Loucy (cell line): ENCODE data around the gene PCLO.
"Not testable (repeated sequence)": the region's sequence is repeated elsewhere in the genome, so short reads cannot be mapped to it uniquely, and the experiment has no call there.

Experiments used
- H2AFZ ChIP-seq: fragments of 200-600 bp; sonication (generic); 2 replicates; pipeline ENCODE4 v1.6.0; 2016; ENCODE audit warnings: antibody characterized with exemption, mild to moderate bottlenecking, low read length, moderate library complexity
- H3F3A ChIP-seq: fragments of 200-600 bp; 2 replicates; pipeline ENCODE4 v1.6.0; 2016; ENCODE audit warnings: antibody characterized with exemption, low read depth, mild to moderate bottlenecking
- H3K27me3 ChIP-seq: fragments of 200-600 bp; sonication (generic); 2 replicates; pipeline ENCODE4 v1.6.1; 2014; ENCODE audit warnings: low read length, mild to moderate bottlenecking; ENCODE audit not compliant: insufficient read depth, poor library complexity, severe bottlenecking
- H3K36me3 ChIP-seq: fragments of 200-600 bp; sonication (generic); 2 replicates; pipeline ENCODE4 v1.6.1; 2016; ENCODE audit warnings: low read length; ENCODE audit not compliant: insufficient read depth
- H3K4me1 ChIP-seq: fragments of 200-600 bp; sonication (generic); 2 replicates; pipeline ENCODE4 v1.5.1; 2014; ENCODE audit warnings: low read length, mild to moderate bottlenecking; ENCODE audit not compliant: insufficient read depth, poor library complexity, severe bottlenecking
- H3K4me2 ChIP-seq: fragments of 200-600 bp; sonication (generic); 2 replicates; pipeline ENCODE4 v1.6.0; 2014; ENCODE audit warnings: antibody characterized with exemption, low read length, low read depth, mild to moderate bottlenecking; ENCODE audit not compliant: poor library complexity, severe bottlenecking
- H3K4me3 ChIP-seq: fragments of 200-600 bp; sonication (generic); 2 replicates; pipeline ENCODE4 v1.5.1; 2014; ENCODE audit warnings: low read length, mild to moderate bottlenecking, mixed read lengths; ENCODE audit not compliant: poor library complexity, severe bottlenecking
- H3K79me2 ChIP-seq: fragments of 200-600 bp; sonication (generic); 2 replicates; pipeline ENCODE4 v1.6.1; 2014; ENCODE audit warnings: low read length; ENCODE audit not compliant: insufficient read depth
- H3K9ac ChIP-seq: fragments of 200-600 bp; sonication (generic); 2 replicates; pipeline ENCODE4 v1.6.0; 2014; ENCODE audit warnings: mild to moderate bottlenecking, low read depth, low read length, moderate library complexity; ENCODE audit not compliant: poor library complexity, severe bottlenecking
- H3K9me2 ChIP-seq: fragments of 200-600 bp; sonication (generic); replicated peaks from 2 replicates; pipeline ENCODE4 v1.6.1; 2016; ENCODE audit warnings: low read depth, low read length, mixed read lengths
- H3K9me3 ChIP-seq: fragments of 200-600 bp; sonication (generic); 2 replicates; pipeline ENCODE4 v1.6.1; 2014; ENCODE audit warnings: mild to moderate bottlenecking, antibody characterized with exemption, low read length, low read depth; ENCODE audit not compliant: insufficient read depth
- H4K20me1 ChIP-seq: fragments of 200-600 bp; sonication (generic); 2 replicates; pipeline ENCODE4 v1.6.0; 2014; ENCODE audit warnings: antibody characterized with exemption, low read length, mild to moderate bottlenecking; ENCODE audit not compliant: insufficient read depth, poor library complexity, severe bottlenecking
- EZH2phosphoT487 ChIP-seq: fragments of 200-600 bp; IDR thresholded peaks from 2 replicates; pipeline ENCODE4 v1.6.1; 2018; ENCODE audit warnings: antibody characterized with exemption, mild to moderate bottlenecking, moderate library complexity, borderline replicate concordance
- TF ChIP-seq, protein P1 (sequence below): fragments of 200-600 bp; sonication (generic); conservative IDR thresholded peaks from 2 replicates; pipeline ENCODE4 v1.5.1; 2014; ENCODE audit warnings: mild to moderate bottlenecking, antibody characterized with exemption, low read length

PCLO gene

DNA sequence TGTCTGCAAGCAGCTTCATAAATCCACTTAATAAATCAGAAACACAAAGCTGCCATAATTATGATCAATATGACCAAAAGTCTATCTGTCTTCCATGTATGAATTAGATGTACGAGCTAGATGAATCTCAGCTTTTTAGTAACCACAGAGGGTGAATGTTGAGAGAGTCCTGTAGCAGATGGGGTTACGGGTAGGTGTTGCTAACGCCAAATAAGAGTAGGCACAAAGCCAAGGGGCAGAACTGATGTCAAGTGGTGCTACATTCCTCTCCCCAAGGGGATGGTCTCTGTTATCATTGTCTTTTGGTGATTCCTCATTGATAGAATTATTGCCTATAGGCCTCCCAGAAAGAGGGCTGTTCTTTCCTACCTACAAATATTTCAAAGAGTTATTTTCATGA, 257.8 kb downstream of the PCLO start:
- TF ChIP-seq, protein P1, sequence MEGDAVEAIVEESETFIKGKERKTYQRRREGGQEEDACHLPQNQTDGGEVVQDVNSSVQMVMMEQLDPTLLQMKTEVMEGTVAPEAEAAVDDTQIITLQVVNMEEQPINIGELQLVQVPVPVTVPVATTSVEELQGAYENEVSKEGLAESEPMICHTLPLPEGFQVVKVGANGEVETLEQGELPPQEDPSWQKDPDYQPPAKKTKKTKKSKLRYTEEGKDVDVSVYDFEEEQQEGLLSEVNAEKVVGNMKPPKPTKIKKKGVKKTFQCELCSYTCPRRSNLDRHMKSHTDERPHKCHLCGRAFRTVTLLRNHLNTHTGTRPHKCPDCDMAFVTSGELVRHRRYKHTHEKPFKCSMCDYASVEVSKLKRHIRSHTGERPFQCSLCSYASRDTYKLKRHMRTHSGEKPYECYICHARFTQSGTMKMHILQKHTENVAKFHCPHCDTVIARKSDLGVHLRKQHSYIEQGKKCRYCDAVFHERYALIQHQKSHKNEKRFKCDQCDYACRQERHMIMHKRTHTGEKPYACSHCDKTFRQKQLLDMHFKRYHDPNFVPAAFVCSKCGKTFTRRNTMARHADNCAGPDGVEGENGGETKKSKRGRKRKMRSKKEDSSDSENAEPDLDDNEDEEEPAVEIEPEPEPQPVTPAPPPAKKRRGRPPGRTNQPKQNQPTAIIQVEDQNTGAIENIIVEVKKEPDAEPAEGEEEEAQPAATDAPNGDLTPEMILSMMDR: no peak
- no peak for TF ChIP-seq EZH2phosphoT487
- Histone ChIP-seq H3K9ac (no peak overlapping the region), H4K20me1 (no peaks in the 10 kb centered on the region), H3K4me2 (no peak overlapping the region), H3K9me2 (no peaks in the 10 kb centered on the region), H3K9me3 (no peaks in the 10 kb centered on the region), H3K79me2 (no peaks in the 10 kb centered on the region), H2AFZ (no peak overlapping the region), H3K36me3 (no peaks in the 10 kb centered on the region), H3F3A (no peaks in the 10 kb centered on the region), H3K27me3 (no peaks in the 10 kb centered on the region), H3K4me3 (no peak overlapping the region), H3K4me1 (no peaks in the 10 kb centered on the region)

DNA sequence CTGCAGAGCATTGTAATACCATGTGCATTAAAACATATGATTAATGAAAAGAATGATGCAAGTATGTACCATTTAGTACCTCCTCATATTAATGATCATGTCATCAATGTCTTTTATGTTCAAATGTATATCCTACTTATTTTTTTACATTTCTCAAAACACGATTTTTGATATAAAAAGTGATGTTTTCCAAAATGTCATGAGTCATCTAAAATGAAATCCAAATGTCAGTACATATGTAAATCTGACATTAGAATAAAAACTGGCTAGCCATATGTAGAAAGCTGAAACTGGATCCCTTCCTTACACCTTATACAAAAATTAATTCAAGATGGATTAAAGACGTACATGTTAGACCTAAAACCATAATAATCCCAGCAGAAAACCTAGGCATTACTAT, 261.6 kb downstream of the PCLO start:
- H2AFZ ChIP-seq, H4K20me1 ChIP-seq, H3K9ac ChIP-seq, H3K9me2 ChIP-seq, H3K4me2 ChIP-seq, H3K4me3 ChIP-seq, H3K9me3 ChIP-seq, H3K36me3 ChIP-seq, H3K79me2 ChIP-seq, H3F3A ChIP-seq, H3K27me3 ChIP-seq, H3K4me1 ChIP-seq: not testable (repeated sequence)

- no peaks in the 10 kb centered on the region for H4K20me1 ChIP-seq
- H3K79me2 ChIP-seq: no peaks in the 10 kb centered on the region
- no peak for TF ChIP-seq EZH2phosphoT487
- TF ChIP-seq, protein P1: no peak
- no peak overlapping the region for H3K4me2 ChIP-seq
- H3K4me1 ChIP-seq: no peaks in the 10 kb centered on the region
- no peaks in the 10 kb centered on the region for H3K9me3 ChIP-seq
- no peaks in the 10 kb centered on the region for H3K36me3 ChIP-seq
- H3K4me3 ChIP-seq: no peak overlapping the region
- no peaks in the 10 kb centered on the region for H3K9me2 ChIP-seq
- no peaks in the 10 kb centered on the region for H3K27me3 ChIP-seq
- H3K9ac ChIP-seq: no peak overlapping the region
- H2AFZ ChIP-seq: no peak overlapping the region
- H3F3A ChIP-seq: no peaks in the 10 kb centered on the region
Measured at GRCh38 chr7:82897500-82897899, 265.2 kb downstream of the PCLO start.

- not testable (repeated sequence) for H3K4me2 ChIP-seq, H3F3A ChIP-seq, H3K9ac ChIP-seq, H3K27me3 ChIP-seq, H3K4me3 ChIP-seq, H3K36me3 ChIP-seq, H3K9me2 ChIP-seq, H3K79me2 ChIP-seq, H3K4me1 ChIP-seq, H2AFZ ChIP-seq, H4K20me1 ChIP-seq, H3K9me3 ChIP-seq
Measured at GRCh38 chr7:82894341-82894740, 268.3 kb downstream of the PCLO start.
